ENCODE data around the gene DAB2. TPM values are rescaled to one million over a fixed set of nuclear protein-coding genes. Genes with fewer than 3 reads are reported as not detected.

Gene DAB2
- total RNA-seq, 1 donor = 14.4 TPM

- H3K9me3 ChIP-seq (ENCODE audit: low read depth, low read length) = no peaks in the 10 kb centered on the region
- no peak overlapping the region for H3K4me3 ChIP-seq (ENCODE audit: low read length)
- no peaks in the 10 kb centered on the region for H3K27me3 ChIP-seq (ENCODE audit: insufficient read depth, low read length)
- peaks cover 11% of the 10 kb centered on the region for H3K4me1 ChIP-seq (ENCODE audit: insufficient read depth, low read length)
Observed at GRCh38 chr5:39455645-39456044, 30.9 kb upstream of the DAB2 start.

DNA sequence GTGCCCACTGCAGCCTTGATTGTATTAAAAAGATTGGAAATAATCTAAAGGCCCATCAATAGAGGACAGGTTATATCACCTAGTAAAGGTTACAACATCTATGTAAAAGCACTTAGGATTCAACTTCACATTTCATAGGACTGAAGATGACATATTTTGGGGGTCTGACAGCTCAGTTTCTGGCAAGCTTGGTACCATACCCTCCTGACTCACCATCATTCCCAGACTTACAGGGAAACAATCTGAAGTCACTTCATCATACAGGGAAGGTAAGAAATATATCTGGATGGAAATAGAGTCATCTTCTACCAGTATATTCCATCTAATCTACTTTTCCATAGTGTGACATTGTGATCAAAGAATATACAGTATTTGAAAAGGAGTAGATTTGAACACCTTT is 28.8 kb upstream of the DAB2 start:
- no peaks in the 10 kb centered on the region for H3K27me3 ChIP-seq (ENCODE audit: insufficient read depth, low read length)
- no peak overlapping the region for H3K4me3 ChIP-seq (ENCODE audit: low read length)
- H3K4me1 ChIP-seq (ENCODE audit: insufficient read depth, low read length) = peaks cover 11% of the 10 kb centered on the region
- H3K9me3 ChIP-seq (ENCODE audit: low read depth, low read length) = no peaks in the 10 kb centered on the region

DNA sequence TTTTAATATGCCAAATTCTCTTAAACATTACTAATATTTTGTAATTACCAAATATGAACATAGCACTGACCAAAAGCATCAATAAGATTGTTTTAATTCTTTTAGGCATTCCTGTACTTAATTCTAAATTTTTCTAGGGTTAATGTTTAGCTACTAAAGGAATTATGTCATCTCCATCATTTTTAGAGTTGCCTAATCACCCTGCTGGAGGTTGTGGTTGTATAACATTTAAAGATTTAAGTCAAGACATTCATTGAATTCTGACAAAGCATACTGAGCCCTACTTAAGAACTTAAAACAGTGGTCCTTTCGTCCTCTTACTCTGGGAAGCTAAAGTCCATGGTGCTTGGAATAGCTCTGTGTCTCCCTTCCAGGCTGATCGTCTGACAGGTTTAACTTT is 28.1 kb upstream of the DAB2 start:
- peaks cover 11% of the 10 kb centered on the region for H3K4me1 ChIP-seq (ENCODE audit: insufficient read depth, low read length)
- H3K9me3 ChIP-seq (ENCODE audit: low read depth, low read length) = no peaks in the 10 kb centered on the region
- no peaks in the 10 kb centered on the region for H3K27me3 ChIP-seq (ENCODE audit: insufficient read depth, low read length)
- H3K4me3 ChIP-seq (ENCODE audit: low read length) = no peak overlapping the region

DNA sequence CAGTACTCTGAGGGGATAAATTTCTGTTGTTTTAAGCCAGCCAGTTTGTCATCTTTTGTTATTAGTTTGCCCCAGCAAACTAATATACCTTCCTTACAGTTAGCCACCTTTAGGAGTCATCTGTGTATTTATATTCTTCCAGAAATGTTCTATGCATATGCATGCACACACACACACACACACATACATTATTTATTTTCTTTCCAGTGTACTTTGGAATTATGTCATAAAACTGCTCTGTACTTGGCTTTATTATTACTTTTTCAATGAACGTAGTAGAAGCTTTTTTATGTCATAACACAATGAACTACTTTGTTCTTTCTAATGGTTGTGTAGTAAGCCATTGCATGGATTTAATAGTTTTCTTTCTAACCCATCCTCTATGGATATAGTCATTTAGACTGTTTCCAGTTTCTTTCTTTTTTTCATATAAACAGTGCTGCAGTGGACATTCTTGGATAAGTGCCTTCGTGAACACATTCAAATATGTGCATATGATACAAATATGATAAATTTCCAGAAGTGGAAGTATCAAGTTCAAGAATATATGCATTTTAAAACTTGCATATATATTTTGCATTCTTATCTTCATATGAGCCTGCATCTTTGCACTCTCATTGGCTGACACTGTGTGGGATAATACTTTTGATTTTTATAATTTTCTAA is 26.6 kb upstream of the DAB2 start:
- Histone ChIP-seq H3K4me1 (ENCODE audit: insufficient read depth, low read length) (peaks cover 11% of the 10 kb centered on the region), H3K9me3 (ENCODE audit: low read depth, low read length) (no peaks in the 10 kb centered on the region), H3K27me3 (ENCODE audit: insufficient read depth, low read length) (no peaks in the 10 kb centered on the region), H3K4me3 (ENCODE audit: low read length) (no peak overlapping the region)

DNA sequence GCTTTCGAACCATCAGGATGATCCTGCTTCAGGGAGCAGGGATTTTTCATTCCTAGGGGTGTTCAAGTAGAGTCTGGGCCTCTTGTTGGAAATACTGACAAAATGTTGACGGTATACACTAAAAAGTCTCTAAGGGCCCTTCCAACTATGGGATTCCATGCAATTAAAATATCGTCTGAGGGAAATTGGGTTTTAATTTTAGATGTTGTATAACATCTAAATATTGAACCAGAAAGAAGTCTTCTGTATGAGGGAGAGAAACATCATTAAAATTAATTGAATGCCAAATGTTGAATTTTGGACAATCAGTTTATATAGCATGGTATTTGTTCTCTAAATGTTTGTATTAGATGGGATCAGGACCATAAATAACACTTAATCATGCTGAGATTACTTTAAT is 25.7 kb upstream of the DAB2 start:
- Histone ChIP-seq H3K9me3 (ENCODE audit: low read depth, low read length) (no peaks in the 10 kb centered on the region), H3K27me3 (ENCODE audit: insufficient read depth, low read length) (no peaks in the 10 kb centered on the region), H3K4me3 (ENCODE audit: low read length) (no peak overlapping the region), H3K4me1 (ENCODE audit: insufficient read depth, low read length) (peaks cover 2% of the 10 kb centered on the region)

- no peaks in the 10 kb centered on the region for H3K4me1 ChIP-seq (ENCODE audit: insufficient read depth, low read length)
- no peaks in the 10 kb centered on the region for H3K9me3 ChIP-seq (ENCODE audit: low read depth, low read length)
- H3K27me3 ChIP-seq (ENCODE audit: insufficient read depth, low read length) = no peaks in the 10 kb centered on the region
- no peak overlapping the region for H3K4me3 ChIP-seq (ENCODE audit: low read length)
Observed at GRCh38 chr5:39449591-39449990, 24.8 kb upstream of the DAB2 start.

DNA sequence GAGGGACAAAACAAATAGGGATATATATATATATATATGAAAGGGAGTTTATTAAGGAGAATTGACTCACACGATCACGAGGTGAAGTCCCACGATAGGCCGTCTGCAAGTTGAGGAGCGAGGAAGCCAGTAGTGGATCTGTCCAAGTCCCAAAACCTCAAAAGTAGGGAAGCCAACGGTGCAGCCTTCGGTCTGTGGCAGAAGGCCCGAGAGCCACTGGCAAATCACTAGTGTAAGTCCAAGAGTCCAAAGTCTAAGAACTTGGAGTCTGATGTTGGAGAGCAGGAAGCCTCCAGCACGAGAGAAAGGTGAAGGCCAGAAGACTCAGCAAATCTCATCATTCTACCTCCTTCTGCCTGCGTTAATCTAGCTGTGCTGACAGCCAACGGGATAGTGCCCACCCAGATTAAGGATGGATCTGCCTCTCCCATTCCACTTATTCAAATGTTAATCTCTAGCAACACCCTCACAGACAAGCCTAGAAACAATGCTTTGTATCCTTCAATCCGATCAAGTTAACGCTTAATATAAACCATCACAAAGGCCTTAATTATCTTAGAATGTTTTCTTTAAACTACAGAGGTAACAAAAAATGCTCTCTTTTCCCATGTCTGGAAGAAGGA is 23.8 kb upstream of the DAB2 start:
- Histone ChIP-seq H3K27me3 (ENCODE audit: insufficient read depth, low read length) (no peaks in the 10 kb centered on the region), H3K4me3 (ENCODE audit: low read length) (no peak overlapping the region)

DNA sequence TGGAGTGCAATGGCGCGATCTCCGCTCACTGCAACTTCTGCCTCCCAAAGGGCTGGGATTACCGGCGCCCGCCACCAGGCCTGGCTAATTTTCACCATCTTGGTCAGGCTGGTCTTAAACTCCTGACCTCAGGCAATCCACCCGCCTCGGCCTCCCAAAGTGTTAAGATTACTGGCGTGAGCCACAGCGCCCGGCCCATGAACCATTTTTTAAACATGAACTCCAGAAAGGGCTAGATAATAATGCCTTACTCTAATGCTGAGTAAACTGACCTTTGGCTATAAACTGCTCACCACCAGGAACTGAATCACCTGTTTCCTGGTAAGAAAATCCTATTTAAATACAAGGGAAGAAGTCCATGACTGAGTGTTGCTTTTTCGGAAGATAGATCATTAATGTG is 23.2 kb upstream of the DAB2 start:
- Histone ChIP-seq H3K4me3 (ENCODE audit: low read length) (no peak overlapping the region), H3K4me1 (ENCODE audit: insufficient read depth, low read length) (no peaks in the 10 kb centered on the region)

More for the DNA sequence above, 23.8 kb upstream of the DAB2 start:
- Histone ChIP-seq H3K4me1 (ENCODE audit: insufficient read depth, low read length) (no peaks in the 10 kb centered on the region), H3K9me3 (ENCODE audit: low read depth, low read length) (no peaks in the 10 kb centered on the region)

GRCh38 chr5:39447059-39447458 is 22.3 kb upstream of the DAB2 start:
- Histone ChIP-seq H3K27me3 (ENCODE audit: insufficient read depth, low read length) (no peaks in the 10 kb centered on the region), H3K4me3 (ENCODE audit: low read length) (no peak overlapping the region), H3K9me3 (ENCODE audit: low read depth, low read length) (no peaks in the 10 kb centered on the region), H3K4me1 (ENCODE audit: insufficient read depth, low read length) (no peaks in the 10 kb centered on the region)

More for the DNA sequence above, 23.2 kb upstream of the DAB2 start:
- Histone ChIP-seq H3K27me3 (ENCODE audit: insufficient read depth, low read length) (no peaks in the 10 kb centered on the region), H3K9me3 (ENCODE audit: low read depth, low read length) (no peaks in the 10 kb centered on the region)

- Histone ChIP-seq H3K4me1 (ENCODE audit: insufficient read depth, low read length) (no peaks in the 10 kb centered on the region), H3K4me3 (ENCODE audit: low read length) (no peak overlapping the region), H3K9me3 (ENCODE audit: low read depth, low read length) (no peaks in the 10 kb centered on the region), H3K27me3 (ENCODE audit: insufficient read depth, low read length) (no peaks in the 10 kb centered on the region)
Observed at GRCh38 chr5:39446231-39446630, 21.5 kb upstream of the DAB2 start.

DNA sequence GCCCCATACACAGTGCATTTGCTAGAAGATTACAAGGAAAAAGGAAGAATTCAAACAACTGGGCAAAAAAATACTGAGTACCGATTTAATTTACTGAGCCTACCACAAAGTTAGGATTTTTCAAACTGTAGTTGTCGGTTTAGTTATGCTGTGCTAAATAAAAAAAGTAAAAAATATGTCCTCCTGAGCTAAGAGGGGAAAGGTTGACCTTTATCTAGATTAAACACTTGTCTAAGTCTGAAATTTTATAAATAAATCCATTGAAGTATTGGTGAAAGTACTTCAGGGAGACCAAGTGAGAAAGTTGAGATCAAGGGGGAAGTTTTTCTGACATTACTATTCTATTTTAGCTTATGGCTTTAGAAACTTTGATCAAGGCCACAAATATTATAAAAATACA is 19.1 kb upstream of the DAB2 start:
- no peak overlapping the region for H3K4me3 ChIP-seq (ENCODE audit: low read length)
- no peaks in the 10 kb centered on the region for H3K9me3 ChIP-seq (ENCODE audit: low read depth, low read length)
- H3K27me3 ChIP-seq (ENCODE audit: insufficient read depth, low read length) = no peaks in the 10 kb centered on the region
- no peaks in the 10 kb centered on the region for H3K4me1 ChIP-seq (ENCODE audit: insufficient read depth, low read length)

DNA sequence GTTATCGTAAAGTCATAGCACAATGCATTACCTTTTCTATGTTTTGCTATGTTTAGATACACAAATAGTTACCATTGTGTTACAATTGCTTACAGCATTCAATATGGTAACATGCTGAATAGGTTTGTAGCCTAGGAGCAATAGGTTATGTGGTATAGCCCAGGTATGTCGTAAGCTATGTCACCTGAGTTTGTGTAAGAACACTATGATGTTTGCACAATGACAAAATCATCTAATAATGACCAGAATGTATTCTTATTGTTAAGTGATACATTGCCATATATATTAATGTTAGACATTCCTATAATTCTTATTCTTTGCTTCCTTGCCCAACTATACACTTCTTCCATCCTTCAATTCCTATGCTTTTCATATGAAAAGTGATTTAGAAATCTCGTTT is 18.2 kb upstream of the DAB2 start:
- H3K27me3 ChIP-seq (ENCODE audit: insufficient read depth, low read length) = no peaks in the 10 kb centered on the region
- H3K4me1 ChIP-seq (ENCODE audit: insufficient read depth, low read length) = no peaks in the 10 kb centered on the region
- no peak overlapping the region for H3K4me3 ChIP-seq (ENCODE audit: low read length)
- no peaks in the 10 kb centered on the region for H3K9me3 ChIP-seq (ENCODE audit: low read depth, low read length)

DNA sequence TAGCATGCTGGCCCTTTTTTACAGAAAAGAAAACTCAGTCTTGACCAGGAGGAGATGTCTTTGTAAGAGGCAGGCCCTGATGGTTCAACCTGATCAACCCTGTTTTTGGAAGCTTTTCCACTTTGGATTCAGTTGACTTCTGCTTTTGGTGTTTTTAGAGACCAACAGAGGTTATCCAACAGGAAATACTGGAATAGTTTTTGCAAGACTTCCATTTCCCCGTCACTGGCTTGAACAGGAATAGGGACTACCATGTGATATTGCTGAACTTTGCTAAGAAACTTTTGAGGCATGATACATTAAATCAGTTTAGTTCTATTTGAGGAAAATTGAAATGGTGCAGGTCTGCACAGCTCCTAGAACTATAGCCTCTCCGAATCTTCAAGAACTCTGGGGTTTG is 17.1 kb upstream of the DAB2 start:
- no peaks in the 10 kb centered on the region for H3K4me1 ChIP-seq (ENCODE audit: insufficient read depth, low read length)
- H3K9me3 ChIP-seq (ENCODE audit: low read depth, low read length) = no peaks in the 10 kb centered on the region
- H3K4me3 ChIP-seq (ENCODE audit: low read length) = no peak overlapping the region
- no peaks in the 10 kb centered on the region for H3K27me3 ChIP-seq (ENCODE audit: insufficient read depth, low read length)

GRCh38 chr5:39440958-39441624 is 16.3 kb upstream of the DAB2 start:
- H3K4me3 ChIP-seq (ENCODE audit: low read length) = no peak overlapping the region
- no peaks in the 10 kb centered on the region for H3K4me1 ChIP-seq (ENCODE audit: insufficient read depth, low read length)
- no peaks in the 10 kb centered on the region for H3K9me3 ChIP-seq (ENCODE audit: low read depth, low read length)
- no peaks in the 10 kb centered on the region for H3K27me3 ChIP-seq (ENCODE audit: insufficient read depth, low read length)

DNA sequence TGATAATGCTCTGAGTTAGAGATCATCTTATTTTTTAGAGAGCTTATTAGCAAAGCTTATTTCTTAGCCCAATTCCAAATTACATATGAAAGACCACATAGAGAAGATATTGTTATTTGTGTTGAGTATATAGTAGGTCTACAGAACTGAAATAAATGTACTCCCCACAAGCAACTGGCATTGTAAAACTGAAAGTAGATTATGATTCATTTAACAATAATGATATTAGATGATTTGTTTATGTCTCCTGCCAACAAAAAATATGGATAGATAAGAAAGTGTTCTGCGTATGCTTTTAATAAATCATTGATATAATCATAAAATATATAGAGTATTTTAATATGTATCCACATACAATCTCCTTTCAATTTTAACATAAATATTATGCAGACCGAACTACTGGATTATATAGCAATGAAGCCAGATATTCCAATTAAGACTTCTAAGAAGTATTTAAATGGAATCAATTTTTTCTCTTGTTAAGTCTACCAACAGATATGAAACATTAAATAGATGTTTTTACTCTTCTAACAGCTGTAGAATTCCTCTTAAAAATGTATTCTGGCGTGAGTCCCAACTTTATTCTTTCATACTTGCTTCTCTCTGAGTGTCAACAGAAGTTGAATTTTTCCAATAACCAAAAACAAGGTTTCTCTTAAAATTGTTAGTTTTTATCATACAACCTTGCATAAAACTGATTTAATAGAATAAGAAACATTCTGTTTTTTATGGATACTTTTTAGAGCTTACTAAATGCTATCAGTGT is 15.6 kb upstream of the DAB2 start:
- no peak overlapping the region for H3K4me3 ChIP-seq (ENCODE audit: low read length)
- H3K27me3 ChIP-seq (ENCODE audit: insufficient read depth, low read length) = no peaks in the 10 kb centered on the region
- H3K4me1 ChIP-seq (ENCODE audit: insufficient read depth, low read length) = no peaks in the 10 kb centered on the region
- H3K9me3 ChIP-seq (ENCODE audit: low read depth, low read length) = no peaks in the 10 kb centered on the region
